ENCODE results near the gene EYS. TPM values are rescaled to one million over a fixed set of nuclear protein-coding genes. Genes with fewer than 3 reads are reported as not detected.

EYS gene
- total RNA-seq, 4 donors from 2014 or later, result under 0.01 TPM; not detected in 3

DNA sequence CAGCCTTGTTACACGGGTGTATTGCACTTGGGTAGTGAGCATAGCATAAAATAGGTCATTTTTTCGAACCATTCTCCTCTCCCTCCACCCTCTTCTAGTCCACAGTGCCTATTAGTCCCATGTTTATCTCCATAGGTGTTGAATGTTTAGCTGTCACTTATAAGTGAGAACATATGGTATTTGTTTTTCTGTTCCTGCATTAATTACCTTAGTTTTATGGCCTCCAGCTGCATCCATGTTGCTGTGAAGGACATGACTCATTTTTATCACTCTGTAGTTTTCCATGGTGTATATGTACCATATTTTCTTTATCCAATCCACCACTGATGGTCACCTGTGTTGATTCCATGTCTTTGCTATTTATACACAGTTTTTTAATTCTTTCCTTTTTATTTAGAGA is 889.5 kb downstream of the EYS start:
- intact Hi-C loops (cut with DNase I), result no loop called here
- 87% methylated on average over 2 of the region's 2 CpGs for WGBS

DNA sequence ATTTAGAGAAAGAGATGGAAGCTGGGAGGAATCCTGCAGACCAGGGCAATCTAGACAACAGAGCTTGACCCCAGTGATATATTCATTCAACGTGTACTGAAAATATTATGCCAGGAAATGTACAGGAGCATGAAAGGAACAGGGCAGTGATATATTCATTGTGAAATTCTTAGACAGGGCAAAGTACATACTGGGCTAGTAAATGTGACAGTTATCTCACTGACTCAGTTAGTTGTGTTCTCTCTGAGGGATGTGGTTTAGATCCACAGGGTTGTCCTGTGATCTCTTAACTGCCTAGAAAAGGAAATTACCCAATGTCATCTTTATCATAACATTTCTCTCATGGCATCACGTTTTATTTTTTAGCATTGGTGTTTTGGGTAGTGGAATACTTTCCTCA is 891.3 kb downstream of the EYS start:
- Histone ChIP-seq H3K9me3 (no peaks in the 10 kb centered on the region), H3K36me3 (no peaks in the 10 kb centered on the region), H3K27ac (replicated peaks in 1 of 4) (no peak overlapping the region), H3K4me3 (no peak overlapping the region), H3K27me3 (no peaks in the 10 kb centered on the region), H3K4me1 (no peaks in the 10 kb centered on the region)
- WGBS, result 43% methylated on average over 2 of the region's 2 CpGs
- intact Hi-C loops (cut with DNase I), result no loop called here
- DNase-seq (ENCODE audit: extremely low spot score), result no peak
- TF ChIP-seq POLR2AphosphoS5 (IDR thresholded peaks at IDR 0.05) (no peak), POLR2A (IDR thresholded peaks at IDR 0.05; ENCODE audit: low read depth) (no peak), EP300 (IDR thresholded peaks at IDR 0.05) (no peak)
- TF ChIP-seq, protein P1, sequence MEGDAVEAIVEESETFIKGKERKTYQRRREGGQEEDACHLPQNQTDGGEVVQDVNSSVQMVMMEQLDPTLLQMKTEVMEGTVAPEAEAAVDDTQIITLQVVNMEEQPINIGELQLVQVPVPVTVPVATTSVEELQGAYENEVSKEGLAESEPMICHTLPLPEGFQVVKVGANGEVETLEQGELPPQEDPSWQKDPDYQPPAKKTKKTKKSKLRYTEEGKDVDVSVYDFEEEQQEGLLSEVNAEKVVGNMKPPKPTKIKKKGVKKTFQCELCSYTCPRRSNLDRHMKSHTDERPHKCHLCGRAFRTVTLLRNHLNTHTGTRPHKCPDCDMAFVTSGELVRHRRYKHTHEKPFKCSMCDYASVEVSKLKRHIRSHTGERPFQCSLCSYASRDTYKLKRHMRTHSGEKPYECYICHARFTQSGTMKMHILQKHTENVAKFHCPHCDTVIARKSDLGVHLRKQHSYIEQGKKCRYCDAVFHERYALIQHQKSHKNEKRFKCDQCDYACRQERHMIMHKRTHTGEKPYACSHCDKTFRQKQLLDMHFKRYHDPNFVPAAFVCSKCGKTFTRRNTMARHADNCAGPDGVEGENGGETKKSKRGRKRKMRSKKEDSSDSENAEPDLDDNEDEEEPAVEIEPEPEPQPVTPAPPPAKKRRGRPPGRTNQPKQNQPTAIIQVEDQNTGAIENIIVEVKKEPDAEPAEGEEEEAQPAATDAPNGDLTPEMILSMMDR (IDR thresholded peaks at IDR 0.05), result no peak

More for the DNA sequence above, 889.5 kb downstream of the EYS start:
- Histone ChIP-seq H3K4me3 (no peak overlapping the region), H3K27me3 (no peaks in the 10 kb centered on the region), H3K27ac (replicated peaks in 1 of 4) (no peak overlapping the region), H3K4me1 (no peaks in the 10 kb centered on the region), H3K9me3 (no peaks in the 10 kb centered on the region), H3K36me3 (no peaks in the 10 kb centered on the region)
- DNase-seq (ENCODE audit: extremely low spot score), result no peak
- TF ChIP-seq, protein P1 (IDR thresholded peaks at IDR 0.05), result no peak
- TF ChIP-seq POLR2A (IDR thresholded peaks at IDR 0.05; ENCODE audit: low read depth) (no peak), POLR2AphosphoS5 (IDR thresholded peaks at IDR 0.05) (no peak), EP300 (IDR thresholded peaks at IDR 0.05) (no peak)

DNA sequence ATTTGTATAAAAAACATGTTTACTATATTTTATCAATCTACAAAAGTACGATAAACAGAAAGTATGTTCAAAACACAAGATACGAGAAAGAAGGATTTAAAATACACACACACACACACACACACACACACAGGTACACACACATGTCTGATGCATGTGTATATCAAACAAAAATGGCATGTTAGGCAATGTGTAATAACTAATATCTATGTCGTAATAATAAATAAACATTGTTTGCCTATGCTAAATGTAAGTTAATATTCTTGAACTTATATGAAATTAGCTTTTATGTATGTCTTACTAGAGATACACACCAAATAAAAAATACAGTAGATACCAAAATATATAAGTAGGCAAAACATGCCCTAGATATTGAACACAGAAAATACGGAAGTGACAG is 894.9 kb downstream of the EYS start:
- TF ChIP-seq EP300 (IDR thresholded peaks at IDR 0.05) (no peak), POLR2AphosphoS5 (IDR thresholded peaks at IDR 0.05) (no peak), POLR2A (IDR thresholded peaks at IDR 0.05; ENCODE audit: low read depth) (no peak)
- TF ChIP-seq, protein P1 (IDR thresholded peaks at IDR 0.05), result no peak
- intact Hi-C loops (cut with DNase I), result no loop called here
- 93% methylated on average over 4 of the region's 4 CpGs for WGBS

DNA sequence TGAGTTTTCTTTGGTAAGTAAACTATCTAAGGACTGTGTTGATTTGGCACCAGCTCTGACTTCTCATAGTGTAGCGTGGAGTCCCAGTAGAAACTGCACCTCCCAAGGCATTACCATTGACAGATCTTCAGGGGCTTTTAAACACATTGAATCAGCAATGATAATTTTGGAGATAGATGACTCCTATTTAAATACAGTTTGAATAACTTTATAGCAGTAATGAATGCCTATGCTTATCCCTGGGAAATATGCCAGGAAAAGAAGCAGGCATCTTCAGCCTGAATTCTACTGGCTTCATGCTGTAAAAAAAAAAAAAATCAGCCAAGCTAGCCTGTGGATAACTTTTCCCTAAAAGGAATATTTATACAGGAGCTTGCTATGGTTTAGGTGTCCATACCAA is 895.9 kb downstream of the EYS start:
- Histone ChIP-seq H3K9me3 (no peaks in the 10 kb centered on the region), H3K27ac (replicated peaks in 1 of 4) (no peak overlapping the region), H3K4me3 (no peak overlapping the region), H3K4me1 (no peaks in the 10 kb centered on the region), H3K36me3 (no peaks in the 10 kb centered on the region), H3K27me3 (no peaks in the 10 kb centered on the region)
- TF ChIP-seq EP300 (IDR thresholded peaks at IDR 0.05) (no peak), POLR2AphosphoS5 (IDR thresholded peaks at IDR 0.05) (no peak), POLR2A (IDR thresholded peaks at IDR 0.05; ENCODE audit: low read depth) (no peak)
- TF ChIP-seq, protein P1 (IDR thresholded peaks at IDR 0.05), result no peak
- WGBS, result 44% methylated on average over 1 of the region's 1 CpG
- DNase-seq (ENCODE audit: extremely low spot score), result no peak
- intact Hi-C loops (cut with DNase I), result no loop called here

More for the DNA sequence above, 894.9 kb downstream of the EYS start:
- Histone ChIP-seq H3K36me3 (no peaks in the 10 kb centered on the region), H3K27me3 (no peaks in the 10 kb centered on the region), H3K4me1 (no peaks in the 10 kb centered on the region), H3K9me3 (no peaks in the 10 kb centered on the region), H3K27ac (replicated peaks in 1 of 4) (no peak overlapping the region), H3K4me3 (no peak overlapping the region)
- DNase-seq (ENCODE audit: extremely low spot score), result no peak

DNA sequence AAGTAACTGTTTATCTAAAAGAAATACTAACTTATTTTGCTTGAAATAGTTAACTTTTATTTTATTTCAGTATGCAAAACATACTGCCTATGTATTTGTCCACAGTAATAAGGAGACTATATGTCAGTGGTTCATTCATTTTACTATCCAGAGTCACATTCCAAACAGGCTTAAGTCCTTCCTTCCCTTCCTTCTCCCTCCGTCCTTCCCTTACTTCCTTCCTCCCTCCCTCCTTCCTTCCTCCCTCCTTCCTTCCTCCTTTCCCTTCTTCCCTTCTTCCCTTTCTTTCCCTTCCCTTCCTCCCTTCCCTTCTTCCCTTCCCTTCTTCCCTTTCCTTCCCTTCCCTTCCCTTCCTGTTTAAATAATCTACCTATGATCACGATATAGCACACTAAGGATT is 899.2 kb downstream of the EYS start:
- no peak overlapping the region for H3K27ac ChIP-seq (replicated peaks in 1 of 4)
- intact Hi-C loops (cut with DNase I), result no loop called here
- DNase-seq (ENCODE audit: extremely low spot score), result no peak
- 67% methylated on average over 2 of the region's 2 CpGs for WGBS
- TF ChIP-seq, protein P1 (IDR thresholded peaks at IDR 0.05), result no peak
- no peak for TF ChIP-seq POLR2AphosphoS5 (IDR thresholded peaks at IDR 0.05)
- TF ChIP-seq POLR2A (IDR thresholded peaks at IDR 0.05; ENCODE audit: low read depth), result no peak
- TF ChIP-seq EP300 (IDR thresholded peaks at IDR 0.05), result no peak
- no peaks in the 10 kb centered on the region for H3K4me1 ChIP-seq
- H3K4me3 ChIP-seq, result no peak overlapping the region
- no peaks in the 10 kb centered on the region for H3K9me3 ChIP-seq
- no peaks in the 10 kb centered on the region for H3K36me3 ChIP-seq
- no peaks in the 10 kb centered on the region for H3K27me3 ChIP-seq
